Measurements from ENCODE around the gene POPDC2. TPM values are rescaled to one million over a fixed set of nuclear protein-coding genes. Genes with fewer than 3 reads are reported as not detected.

The POPDC2 gene
- total RNA-seq, 1 donor from 2014 or later = 4.9 TPM

DNA sequence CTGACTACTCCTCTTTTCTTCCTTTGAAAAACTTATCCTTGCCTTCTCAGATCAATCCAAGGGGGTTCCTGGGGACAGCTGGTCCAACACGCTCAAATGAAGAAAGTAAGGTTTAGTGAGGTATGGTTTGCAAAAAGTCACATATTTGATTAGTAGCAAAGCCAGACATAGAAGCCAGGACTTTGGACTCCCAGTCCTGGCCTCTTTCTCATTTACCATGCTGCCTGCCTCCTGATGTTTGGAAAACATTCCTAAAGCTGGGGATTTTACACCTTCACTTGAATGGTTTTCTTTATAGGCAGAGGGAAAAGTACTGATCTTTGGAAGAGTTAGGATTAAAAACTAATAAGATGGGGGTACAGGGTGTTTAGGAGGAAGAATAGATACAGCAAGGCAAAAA, 14.6 kb downstream of the POPDC2 start:
- intact Hi-C loops (cut with DNase I) = loop anchor here (5.0 kb wide), 1 partner anchor 289 kb away; no protein-coding TSS in a partner anchor
- ATAC-seq (no peak), DNase-seq (ENCODE audit: low spot score) (no peak)

DNA sequence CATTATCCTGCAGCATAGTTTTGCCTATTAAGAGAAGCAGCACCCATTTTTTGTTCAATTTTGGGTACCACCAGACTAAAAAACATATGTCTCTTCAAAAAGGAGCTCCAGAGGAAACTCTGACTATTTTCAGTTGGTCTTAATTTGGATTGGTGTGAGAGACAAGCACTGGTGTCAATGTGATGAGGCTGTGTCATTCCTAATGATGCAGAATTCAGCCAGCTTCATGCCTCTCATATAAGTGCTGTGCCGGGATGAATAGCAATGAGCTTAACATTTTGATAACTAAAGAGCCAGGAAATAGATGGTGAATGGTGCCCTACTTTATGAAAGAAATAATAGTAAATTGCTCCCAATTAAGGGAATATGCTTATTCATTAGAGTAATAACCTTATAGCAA, 15.9 kb downstream of the POPDC2 start:
- no peak for DNase-seq (ENCODE audit: low spot score)
- intact Hi-C loops (cut with DNase I) = no loop called here
- no peak for ATAC-seq

DNA sequence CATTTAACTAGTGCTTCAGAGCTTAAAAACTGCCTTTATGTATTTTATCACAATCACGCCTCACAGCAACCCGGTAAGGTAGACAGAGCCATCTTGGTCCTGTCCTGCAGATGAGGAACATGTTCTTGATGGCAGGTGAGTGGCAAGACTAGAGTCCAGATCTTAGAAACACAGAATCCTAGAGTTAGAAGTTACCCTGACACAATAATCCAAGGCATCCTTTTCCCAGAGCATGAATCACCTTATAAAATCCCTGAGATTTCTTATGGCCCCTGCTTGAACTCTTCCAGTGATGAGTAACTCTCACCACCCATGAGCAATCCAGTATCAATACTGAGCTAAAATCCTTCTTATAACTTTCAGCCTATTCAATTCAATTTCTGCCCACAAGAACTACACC, 16.9 kb downstream of the POPDC2 start:
- no peak for DNase-seq (ENCODE audit: low spot score)
- ATAC-seq = no peak
- intact Hi-C loops (cut with DNase I) = no loop called here

DNA sequence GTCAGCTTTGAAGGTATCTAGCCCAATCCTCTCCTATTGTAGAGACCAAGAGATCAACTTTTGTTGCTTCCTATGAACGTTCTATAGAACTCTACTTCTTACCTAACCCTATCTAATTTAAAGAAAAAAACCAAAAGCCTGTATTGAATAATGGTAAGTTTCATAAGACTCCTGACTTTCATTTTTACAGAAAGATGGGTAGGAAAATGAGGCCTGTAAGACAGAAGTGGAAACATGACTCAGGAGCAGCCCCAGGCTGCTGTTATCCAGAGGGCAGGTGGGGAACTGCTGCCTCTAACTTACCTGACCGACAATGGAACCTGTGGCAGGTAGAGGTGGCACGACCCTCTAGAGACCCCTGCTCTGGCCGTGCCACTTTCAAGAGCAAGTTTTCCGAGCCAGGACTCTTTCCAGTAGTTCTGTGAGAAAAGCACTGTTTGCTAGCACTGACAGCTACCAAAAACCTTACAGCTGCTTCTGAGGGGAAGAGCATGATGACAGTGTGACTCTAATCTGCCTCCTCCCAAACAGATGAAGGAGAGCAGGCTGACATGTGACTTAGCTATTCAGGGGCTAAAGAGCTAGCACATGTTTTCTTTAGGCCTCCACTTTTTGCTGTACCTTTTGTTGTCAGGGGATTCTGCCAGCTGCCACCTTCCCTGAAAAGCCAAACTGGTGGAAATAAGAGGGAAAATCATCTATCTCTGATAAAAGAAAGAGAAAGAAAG, 17.5 kb downstream of the POPDC2 start:
- DNase-seq (ENCODE audit: low spot score) (no peak), ATAC-seq (no peak)
- intact Hi-C loops (cut with DNase I) = no loop called here

DNA sequence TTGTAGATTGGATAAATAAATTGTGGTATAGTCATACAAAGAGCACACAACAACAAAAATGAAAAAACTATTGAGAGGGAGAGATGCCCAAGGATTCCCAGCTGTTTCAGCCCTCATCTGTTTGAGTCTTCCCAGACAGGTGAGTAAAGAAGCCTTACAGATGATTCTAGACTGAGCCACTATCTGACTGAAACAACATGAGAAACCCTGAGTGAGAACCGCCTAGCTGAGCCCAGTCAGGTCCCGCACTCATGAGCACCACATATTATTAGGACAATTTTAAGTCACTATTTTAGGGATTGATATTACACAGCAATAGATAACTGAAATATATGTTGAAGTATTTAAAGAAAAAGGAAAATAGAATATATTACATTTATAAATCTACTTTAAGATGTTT, 19.0 kb downstream of the POPDC2 start:
- ATAC-seq (no peak), DNase-seq (ENCODE audit: low spot score) (no peak)
- intact Hi-C loops (cut with DNase I) = no loop called here

DNA sequence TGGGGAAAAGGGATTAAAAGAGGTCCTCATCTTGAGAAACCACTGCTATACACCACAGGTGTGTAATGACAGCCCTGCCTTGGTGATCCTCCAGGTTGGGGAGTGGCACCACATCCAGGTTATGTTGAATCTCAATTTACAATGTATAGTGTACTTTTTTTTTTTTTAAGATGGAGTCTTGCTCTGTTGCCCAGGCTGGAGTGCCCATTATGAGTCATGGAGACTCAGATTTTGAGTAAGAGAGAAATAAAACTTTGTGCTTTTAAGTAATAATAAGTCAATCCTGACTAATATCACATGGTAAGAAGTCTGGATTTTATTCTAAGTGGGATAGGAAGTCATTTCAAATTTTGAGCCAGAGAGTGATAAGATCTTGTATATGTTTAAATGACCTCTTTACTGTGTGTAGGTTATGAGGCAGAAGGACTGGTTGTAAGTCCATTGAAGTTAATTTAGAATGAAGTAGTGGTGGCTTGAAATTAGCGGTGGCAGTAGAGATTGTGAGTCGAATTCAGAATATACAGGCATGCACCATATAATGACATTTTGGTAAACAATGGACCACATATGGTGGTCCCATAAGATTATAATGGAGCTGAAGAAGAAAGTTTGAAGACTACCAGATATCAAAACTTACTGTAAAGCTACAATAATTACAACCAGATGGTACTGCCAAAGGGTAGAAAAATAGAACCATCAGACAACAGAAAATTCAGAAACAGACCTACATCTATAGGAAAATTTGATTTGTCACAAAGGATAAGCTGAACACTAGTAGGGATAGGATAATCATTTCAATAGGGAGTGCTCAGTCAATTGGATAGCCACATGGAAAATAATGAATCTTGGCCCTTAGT, 20.7 kb downstream of the POPDC2 start:
- no peak for ATAC-seq
- no peak for DNase-seq (ENCODE audit: low spot score)
- intact Hi-C loops (cut with DNase I) = no loop called here

DNA sequence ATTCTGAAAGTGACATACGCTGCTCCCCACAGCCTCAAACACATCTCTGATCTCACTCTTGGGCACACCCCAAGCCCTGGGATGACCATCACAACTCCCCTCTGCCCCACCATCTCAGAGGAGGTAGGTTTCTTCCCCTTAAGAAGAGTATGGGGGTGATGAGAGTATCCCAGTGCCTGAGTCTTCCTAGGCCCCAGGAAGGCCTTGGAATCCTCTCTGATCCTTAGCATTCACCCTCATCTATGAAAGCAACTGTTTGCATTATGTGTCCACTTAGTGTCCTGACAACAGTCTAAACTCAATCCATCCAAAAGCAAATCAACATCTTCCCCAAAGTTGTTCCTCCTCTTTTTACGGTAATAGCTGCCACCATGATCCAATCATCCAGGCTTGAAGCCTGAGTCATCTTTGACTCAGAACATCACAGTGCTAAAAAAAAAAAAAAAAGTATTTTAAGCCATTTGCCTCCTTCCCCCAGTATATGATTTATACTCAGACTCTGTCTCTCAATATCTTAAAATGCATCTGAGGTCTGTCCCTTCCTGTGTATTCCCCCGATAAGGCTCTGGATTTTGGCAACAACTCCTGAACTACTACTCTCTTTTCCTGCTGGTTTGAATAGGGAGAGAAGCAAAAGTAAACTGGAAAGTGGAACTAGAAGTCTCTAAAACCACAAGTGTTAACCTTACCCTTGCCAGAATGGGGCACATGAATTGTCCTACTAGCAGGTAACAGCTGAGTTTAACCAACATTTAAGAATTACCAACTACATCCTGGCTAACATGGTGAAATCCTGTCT, 22.5 kb downstream of the POPDC2 start:
- DNase-seq (ENCODE audit: low spot score) = no peak
- intact Hi-C loops (cut with DNase I) = no loop called here
- ATAC-seq = peak; percentile 46

DNA sequence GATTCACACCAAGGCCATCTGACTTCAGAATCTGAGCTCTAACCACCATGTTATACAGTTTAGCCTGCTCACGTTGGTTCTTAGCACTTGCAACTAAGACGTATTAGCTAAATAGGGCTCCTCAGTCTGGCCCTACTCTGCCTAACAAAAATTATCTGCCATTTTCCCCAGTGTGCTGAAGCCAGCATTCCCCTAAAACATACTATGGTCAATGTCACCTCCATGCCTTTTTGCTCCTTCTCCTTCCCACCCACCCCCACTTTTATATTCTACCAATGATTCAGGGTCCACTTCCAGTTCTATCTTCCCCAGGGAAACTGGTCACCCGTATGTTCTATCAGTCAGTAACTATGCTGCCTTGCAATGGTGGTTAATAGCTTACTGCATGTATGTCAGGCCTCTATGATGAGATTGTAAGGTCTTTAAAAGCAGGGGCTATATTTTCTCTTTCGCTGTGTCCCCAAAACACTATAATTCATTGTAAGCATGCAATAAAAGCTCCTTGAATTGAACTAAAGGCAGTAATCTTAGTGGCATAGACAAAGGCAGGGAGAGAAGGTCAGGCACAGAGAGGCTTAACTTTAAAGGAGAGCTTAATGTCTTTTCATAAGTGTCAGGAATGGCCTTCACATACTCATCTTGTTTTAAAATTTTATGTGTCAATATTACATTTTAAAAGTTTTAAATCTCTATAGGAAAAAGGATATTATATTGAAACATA, 23.3 kb downstream of the POPDC2 start:
- intact Hi-C loops (cut with DNase I) = no loop called here
- no peak for DNase-seq (ENCODE audit: low spot score)
- no peak for ATAC-seq

DNA sequence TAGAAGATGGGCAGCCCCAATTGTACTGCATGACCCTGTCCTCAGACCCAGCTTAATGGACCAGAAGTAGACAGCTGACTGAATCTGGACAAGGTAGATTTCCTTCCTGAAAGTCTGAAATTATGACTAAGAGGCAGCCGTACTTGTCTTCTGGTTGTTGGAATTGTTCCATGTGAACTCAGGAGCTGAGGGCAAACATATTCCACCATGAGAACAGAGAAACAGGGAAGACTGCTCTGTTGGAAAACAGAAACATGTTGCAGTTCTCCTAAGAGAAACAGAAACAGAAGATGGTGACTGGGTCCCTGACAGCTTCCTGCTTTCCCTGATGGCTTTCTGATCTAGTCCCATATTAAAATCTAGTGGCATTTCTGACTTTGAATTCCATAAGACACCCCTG, 24.1 kb downstream of the POPDC2 start:
- intact Hi-C loops (cut with DNase I) = no loop called here
- ATAC-seq = no peak

DNA sequence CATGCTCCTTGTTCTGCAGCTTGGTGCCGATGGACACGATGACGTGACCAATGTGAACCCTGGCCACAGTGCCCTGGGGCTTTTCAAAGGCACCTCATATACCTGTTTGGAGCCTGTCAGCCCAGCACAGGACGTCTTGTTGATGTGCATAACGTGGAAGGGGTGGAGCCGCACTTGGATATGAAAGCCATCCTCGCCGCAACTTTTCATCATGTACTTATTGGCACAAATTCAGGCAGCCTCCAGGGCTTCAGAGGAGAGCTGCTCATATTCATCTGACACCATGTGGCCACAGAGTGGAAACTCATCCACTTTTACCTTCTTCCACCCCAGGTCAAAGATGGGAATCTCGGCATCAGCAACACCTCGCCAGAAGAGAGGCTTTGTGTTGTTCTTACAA, 24.7 kb downstream of the POPDC2 start:
- ATAC-seq (no peak), DNase-seq (ENCODE audit: low spot score) (no peak)
- intact Hi-C loops (cut with DNase I) = no loop called here

More for the DNA sequence above, 24.1 kb downstream of the POPDC2 start:
- DNase-seq (ENCODE audit: low spot score) = no peak

DNA sequence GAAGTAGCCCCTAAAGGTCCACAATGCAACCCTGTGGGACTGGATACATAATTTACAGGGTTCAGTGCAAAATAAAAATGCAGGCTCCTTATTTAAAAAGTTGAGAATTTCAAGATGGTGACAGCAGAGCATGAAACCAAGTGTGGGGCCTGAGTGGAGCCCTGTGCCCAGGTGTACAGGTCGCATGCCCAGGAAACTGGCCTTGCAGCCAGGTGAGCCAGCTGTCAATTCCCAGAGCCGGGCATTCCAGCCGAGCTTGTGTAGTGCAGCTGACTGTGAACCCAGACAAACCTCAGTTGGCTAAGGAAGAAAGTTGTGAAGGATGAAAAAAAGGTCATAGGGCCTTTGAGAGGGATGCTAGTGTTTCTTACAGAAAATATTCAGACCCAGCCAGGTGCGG, 27.6 kb downstream of the POPDC2 start:
- ATAC-seq = no peak
- DNase-seq (ENCODE audit: low spot score) = no peak
- intact Hi-C loops (cut with DNase I) = no loop called here

DNA sequence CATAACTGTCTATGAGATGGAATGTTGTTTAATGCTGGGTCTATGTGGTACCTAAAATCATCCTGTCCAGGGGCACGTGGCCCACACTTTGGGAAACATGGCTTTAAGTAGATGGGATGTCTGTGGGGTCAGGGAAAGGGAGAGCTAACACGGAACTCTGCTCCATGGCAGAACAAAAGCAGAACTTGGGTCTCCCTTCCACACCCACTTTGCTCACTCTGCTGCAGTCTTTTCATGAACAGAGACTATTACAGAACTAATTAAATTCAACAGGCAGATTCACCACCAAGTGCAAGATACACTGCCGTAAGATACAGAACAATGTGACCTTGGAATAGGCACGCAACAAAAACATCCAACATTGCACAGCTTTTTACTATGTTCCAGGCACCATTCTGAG, 28.2 kb downstream of the POPDC2 start:
- intact Hi-C loops (cut with DNase I) = no loop called here
- ATAC-seq (no peak), DNase-seq (ENCODE audit: low spot score) (no peak)

DNA sequence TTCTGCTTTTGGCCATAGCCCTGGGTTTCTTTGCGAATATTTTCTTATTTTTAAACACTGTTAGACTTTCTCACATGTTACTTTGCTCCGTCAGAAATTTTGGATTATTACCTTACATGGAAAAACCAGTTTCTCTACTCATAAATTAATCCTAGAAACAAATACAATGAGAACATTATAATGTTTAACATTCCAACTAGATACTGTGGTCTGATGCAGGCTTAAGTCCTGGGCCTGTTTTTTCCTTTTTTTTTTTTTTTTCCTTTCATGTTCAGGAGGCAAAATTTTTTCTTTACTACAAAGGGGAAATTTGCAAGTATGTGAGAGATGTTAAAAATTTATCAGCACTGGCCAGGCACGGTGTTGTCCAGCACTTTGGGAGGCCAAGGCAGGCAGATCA, 28.9 kb downstream of the POPDC2 start:
- intact Hi-C loops (cut with DNase I) = no loop called here
- DNase-seq (ENCODE audit: low spot score) (no peak), ATAC-seq (no peak)

DNA sequence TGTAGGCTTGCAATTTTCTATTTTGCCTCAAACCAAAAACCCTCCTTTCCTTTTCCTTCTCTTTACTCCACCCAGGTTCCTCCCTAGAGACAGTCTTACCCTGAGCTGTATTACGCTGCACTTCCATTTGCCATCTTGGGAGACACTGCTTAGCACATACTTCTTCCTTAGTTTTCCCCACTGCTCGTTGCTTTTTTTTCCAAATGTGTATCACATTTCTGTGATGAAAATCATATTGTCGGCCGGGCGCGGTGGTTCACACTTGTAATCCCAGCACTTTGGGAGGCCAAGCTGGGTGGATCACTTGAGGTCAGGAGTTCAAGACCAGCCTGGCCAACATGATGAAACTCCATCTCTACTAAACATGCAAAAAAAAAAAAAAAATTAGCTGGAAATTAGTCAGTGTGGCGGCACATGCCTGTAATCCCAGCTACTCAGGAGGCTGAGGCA, 29.5 kb downstream of the POPDC2 start:
- no peak for DNase-seq (ENCODE audit: low spot score)
- intact Hi-C loops (cut with DNase I) = no loop called here
- peak; percentile 19 for ATAC-seq

DNA sequence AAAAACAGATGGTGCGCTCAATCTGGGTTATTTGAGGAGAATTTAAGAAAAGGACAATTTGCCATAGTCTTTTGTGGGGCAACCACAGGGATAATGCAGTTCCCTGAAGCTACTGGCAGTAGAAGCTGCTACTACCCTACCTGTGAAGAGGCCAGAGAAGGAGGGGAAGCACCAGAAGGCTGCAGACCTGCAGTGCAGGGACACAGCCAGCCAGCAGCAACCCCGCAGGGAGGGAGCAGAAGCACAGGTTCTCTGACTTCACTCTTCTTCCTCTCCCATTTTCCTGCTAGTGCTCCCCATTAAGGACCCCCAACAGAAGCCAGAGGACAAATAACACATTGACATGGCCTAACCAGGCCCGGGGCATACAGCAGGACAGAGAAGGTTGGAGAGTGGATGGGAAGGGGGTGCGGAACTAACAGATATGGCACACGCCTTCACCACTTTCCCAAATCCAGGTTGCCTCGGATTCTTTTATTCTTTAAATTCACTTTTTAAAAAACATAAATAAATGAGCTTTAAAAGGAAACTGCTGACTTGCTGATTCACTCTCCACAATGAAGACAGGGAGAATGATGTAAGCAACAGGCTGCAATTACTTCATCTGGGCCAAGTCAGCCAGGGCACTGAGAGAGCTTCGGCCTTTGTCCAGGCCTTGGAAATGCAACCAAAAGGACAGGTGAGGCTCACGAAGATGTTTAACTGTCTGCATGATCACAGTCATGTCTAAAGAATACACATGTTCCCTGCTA, 30.1 kb downstream of the POPDC2 start:
- DNase-seq (ENCODE audit: low spot score) = no peak
- intact Hi-C loops (cut with DNase I) = no loop called here

DNA sequence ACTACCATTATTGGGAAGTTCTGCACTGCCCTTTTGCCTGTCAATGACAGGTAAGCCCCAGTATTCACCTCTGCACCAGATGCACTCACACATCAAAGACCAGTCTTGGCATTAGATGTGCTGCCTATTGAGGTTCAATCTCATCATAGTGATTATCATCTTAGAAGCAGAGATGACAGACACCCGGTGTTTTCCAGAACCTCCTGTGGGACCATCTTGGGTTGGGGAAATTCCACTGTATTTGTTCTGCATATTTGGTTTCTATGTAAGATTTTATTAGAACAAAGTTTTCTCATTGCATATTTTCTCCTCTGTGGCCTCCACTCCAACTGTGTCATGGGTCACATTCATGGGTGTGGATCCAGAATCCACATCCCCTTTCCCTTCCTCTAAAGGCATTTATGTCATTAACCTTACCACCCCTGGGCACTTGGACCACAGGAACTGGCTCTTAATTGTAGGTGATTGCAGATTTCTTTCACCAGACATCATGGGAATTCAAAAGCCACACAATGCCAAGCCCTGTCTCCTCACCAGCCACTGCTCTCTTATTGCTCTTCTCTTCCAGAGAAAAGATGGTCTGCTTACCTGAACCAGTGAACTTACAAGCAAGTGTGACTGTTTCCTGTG, 31.5 kb downstream of the POPDC2 start:
- intact Hi-C loops (cut with DNase I) = no loop called here
- DNase-seq (ENCODE audit: low spot score) = no peak

More for the DNA sequence above, 30.1 kb downstream of the POPDC2 start:
- ATAC-seq = peak; percentile 28

DNA sequence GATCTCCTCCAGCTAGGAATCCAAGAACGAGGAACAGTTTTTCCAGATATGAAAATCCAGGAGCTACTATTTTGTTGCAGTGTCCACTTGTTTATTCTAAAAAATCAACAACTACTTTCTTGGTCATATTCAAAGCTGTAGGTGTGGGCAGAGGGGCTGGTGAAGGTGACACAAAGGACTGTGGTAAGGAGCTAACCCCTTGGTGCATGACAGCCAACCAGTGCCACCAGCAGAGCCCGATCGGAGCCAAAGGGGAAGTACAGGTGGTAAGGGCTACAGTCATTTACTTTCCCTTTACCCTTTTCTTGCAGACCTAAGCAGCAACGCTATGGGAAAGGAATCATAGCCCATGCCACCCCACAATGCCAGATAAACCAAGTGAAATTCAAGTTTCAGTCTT, 32.0 kb downstream of the POPDC2 start:
- intact Hi-C loops (cut with DNase I) = no loop called here
- ATAC-seq (no peak), DNase-seq (ENCODE audit: low spot score) (no peak)

More for the DNA sequence above, 31.5 kb downstream of the POPDC2 start:
- ATAC-seq = no peak

DNA sequence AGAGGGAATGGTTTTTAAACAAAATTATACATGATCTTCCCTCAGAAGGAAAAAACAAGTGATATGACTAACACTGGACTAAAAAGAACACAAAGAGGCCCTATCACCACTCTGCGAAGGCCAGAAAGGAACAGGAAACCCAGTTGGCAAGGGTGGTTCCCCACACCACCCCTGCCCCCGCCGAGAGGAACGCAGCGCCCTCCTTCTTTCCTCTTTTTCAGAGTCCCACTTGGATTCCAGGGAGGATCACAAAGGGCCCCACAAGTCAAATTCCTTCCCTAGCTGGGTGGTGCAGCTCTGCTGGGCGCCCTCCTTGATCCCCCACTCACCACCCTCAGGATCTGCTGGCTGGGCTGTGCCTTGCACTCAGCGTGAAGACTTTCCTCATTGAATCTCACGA, 32.9 kb downstream of the POPDC2 start:
- intact Hi-C loops (cut with DNase I) = no loop called here
- ATAC-seq (peak; percentile 56), DNase-seq (ENCODE audit: low spot score) (no peak)

Data from sciatic nerve (tissue), 2 donors.